ENCODE measurements around the gene TRPM2.

The TRPM2 gene

DNA sequence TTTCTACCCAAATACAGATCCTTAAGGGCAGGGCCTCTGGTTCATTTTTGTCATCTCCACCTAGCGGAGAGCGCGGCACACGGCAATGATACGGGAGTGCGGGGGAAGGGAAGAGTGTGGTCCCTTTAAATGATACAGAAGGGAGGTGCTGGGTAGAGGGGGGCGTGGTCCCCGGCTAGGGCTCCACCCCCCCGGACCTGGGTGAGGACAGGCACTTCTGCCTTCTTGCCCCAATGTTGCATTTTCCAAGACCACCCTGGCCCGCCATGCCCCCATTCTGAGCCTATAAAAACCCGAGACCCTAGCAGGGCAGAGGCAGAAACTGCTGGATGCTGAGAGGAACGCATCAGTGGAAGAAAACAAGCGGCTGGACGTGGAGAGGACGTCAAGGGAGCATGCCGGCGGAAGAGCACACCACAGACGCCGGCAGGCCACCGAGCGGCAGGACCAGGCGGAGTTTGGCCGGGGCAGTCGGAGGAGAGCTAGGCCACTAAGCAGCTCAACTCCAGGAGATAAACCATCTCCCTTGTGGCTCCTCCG is 131.9 kb downstream of the TRPM2 start:
- no peak for DNase-seq (ENCODE audit: low spot score)

GRCh38 chr21:44485796-44486195 is 132.4 kb downstream of the TRPM2 start:
- DNase-seq (ENCODE audit: low spot score) = no peak

DNA sequence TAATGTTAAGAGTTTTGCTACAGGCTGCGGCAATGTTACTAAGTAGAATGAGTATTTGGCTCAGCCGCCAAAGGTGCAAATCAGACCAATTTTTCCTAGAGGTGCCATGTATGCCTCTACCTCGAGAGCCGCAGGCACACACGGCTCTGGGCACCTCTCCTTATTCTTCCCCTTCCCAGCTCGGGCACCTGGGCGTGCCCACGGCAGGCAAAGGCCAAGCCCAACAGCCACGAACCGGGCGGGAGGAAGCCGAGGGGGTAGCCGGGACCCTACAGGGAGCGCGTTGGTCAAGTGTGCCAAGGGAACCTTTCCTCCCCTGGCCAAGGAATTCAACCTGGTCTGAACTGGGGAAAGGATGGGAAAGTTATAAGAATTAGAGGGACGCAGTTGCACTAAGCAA is 132.9 kb downstream of the TRPM2 start:
- DNase-seq (ENCODE audit: low spot score) = no peak

DNA sequence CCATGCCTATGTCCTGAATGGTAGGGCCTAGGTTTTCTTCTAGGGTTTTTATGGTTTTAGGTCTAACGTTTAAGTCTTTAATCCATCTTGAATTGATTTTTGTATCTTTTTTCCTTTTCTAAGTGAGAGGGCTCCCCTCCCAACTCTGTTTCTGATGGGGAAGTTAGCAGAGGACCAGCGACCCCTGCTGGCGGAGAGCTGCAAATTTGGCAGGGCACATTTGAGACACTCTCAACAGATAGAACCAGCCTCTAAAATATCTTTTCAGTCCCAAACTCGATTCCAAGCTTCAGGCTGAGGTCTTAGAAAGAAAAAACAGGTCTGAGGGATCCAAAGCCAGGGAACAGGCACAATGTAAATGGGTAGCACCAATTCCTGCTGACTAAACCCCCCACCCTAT is 134.4 kb downstream of the TRPM2 start:
- DNase-seq (ENCODE audit: low spot score) = peak; percentile 49

DNA sequence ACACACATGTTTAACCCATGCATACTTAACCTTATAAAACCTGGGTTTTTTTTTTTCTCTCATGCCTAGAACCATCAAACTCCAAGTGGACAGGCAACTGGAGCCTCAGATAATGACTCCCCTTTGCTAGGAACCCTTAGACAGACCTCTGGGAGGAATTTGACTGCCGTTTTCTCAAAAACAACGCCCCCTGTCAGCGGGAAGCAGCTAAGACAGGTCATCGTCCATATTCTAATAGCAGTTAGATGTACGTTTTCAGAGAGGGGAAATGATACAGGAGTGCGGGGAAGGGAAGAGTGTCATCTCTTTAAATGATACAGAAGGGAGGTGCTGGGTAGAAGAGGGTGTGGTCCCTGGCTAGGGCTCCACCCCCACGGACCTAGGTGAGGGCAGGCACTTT is 136.5 kb downstream of the TRPM2 start:
- DNase-seq (ENCODE audit: low spot score) = no peak

DNA sequence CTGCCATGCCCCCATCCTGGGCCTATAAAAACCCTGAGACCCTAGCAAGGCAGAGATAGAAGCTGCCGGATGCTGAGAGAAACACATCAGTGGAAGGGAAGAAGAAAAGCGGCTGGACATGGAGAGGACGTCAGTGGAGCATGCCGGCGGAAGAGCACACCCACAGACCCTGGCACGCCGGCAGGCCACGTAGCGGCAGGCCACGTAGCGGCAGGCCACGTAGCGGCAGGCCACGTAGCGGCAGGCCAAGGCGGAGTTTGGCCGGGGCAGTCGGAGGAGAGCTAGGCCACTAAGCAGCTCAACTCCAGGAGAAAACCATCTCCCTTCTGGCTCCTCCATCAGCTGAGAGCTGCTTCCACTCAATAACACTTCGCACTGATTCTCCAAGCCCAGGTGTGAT is 137.0 kb downstream of the TRPM2 start:
- no peak for DNase-seq (ENCODE audit: low spot score)

DNA sequence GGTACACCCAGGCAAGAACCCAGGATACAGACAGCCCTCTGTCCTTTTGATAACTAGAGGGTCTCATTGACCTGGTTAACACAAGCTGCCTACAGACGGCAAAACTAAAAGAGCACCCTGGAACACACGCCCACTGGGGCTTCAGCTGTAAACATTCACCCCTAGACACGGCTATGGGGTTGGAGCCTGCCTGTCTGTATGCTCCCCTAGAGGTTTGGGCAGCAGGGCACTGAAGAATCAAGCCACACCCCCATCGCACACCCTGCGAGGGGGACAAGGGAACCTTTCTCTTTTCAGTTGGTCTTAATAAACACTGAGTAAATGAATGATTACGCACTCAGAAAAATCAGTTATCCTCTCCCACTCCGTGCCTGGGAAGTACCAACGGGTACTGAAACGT is 137.4 kb downstream of the TRPM2 start:
- no peak for DNase-seq (ENCODE audit: low spot score)
